Peyer's patch (tissue), 4 donors: ENCODE data around the gene C1RL. TPM values are rescaled to one million over a fixed set of nuclear protein-coding genes. Genes with fewer than 3 reads are reported as not detected.

Experiments used
- DNase-seq, 3 donors: peaks; one replicate each; pipeline ENCODE4 v3.0.0-alpha.2; 2017 to 2019
- H3K27ac ChIP-seq, 4 donors: fragments of 200-600 bp; sonication (generic); one replicate each; pipeline ENCODE4 v1.5.1; 2016 to 2019
- H3K27me3 ChIP-seq, 2 donors: fragments of 200-600 bp; sonication (generic); one replicate each; pipeline ENCODE4 v1.5.1; 2019
- H3K36me3 ChIP-seq, 3 donors: fragments of 200-600 bp; sonication (generic); one replicate each; pipeline ENCODE4 v1.5.1; 2016 to 2019
- H3K4me1 ChIP-seq, 4 donors: fragments of 200-600 bp; sonication (generic); one replicate each; pipeline ENCODE4 v1.5.1; 2016 to 2019
- H3K4me3 ChIP-seq, 4 donors: fragments of 200-600 bp; sonication (generic); 1 replicate in 3 of 4; 2 replicates in 1 of 4; pipeline ENCODE4 v1.5.1; 2016 to 2019; ENCODE audit warnings: mild to moderate bottlenecking in 1 of 4
- H3K9me3 ChIP-seq, 4 donors: fragments of 200-600 bp; sonication (generic); one replicate each; pipeline ENCODE4 v1.5.1; 2016 to 2019; ENCODE audit warnings: mild to moderate bottlenecking in 1 of 4
- POLR2A ChIP-seq, 2 donors: fragments of 450-650 bp; IDR thresholded peaks; one replicate each; pipeline ENCODE4 v1.5.1; 2017; ENCODE audit warnings: antibody characterized with exemption in 2 of 2, mild to moderate bottlenecking in 2 of 2, moderate library complexity in 2 of 2
- total RNA-seq, 4 donors: library from RNA; depleted of rRNA; stranded (reverse); fragments of >200 nt; gene quantifications; one replicate each; pipeline ENCODE4 v1.1.0, GENCODE V29; 2016
- TF ChIP-seq, protein P1 (sequence below), 6 experiments: fragments of 450-650 bp in 4 of 6; fragments of 200-600 bp in 2 of 6; sonication (generic) in 1 of 6; IDR thresholded peaks; one replicate each; pipeline ENCODE4 v1.5.1; 2017 to 2019; ENCODE audit warnings: antibody characterized with exemption in 6 of 6, mild to moderate bottlenecking in 3 of 6, moderate library complexity in 1 of 6

Gene C1RL
- total RNA-seq, 4 donors from 2014 or later, result 44.6 to 87.7 (median 51.5) TPM

DNA sequence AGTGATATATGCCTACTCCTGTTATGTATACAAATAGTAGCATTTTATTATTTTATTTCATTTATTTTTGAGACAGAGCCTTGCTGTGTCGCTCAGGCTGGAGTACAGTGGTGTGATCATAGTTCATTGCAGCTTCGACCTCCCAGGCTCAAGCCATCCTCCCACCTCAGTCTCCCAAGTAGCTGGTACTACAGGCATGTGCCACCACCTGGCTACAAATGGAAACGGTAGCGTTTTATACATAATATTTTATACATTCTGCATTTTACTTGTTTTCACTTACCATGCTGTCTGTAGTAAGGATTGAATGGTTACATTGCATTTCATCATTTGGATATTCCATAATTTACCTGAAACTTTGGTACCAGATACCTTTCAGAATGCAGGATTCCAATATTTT is 30.9 kb downstream of the C1RL start:
- Histone ChIP-seq H3K27ac (no peak overlapping the region), H3K27me3 (no peaks in the 10 kb centered on the region), H3K36me3 (peaks cover 0 to 6% (median 0%) of the 10 kb centered on the region in 3 donors), H3K4me1 (no peaks in the 10 kb centered on the region), H3K9me3 (no peaks in the 10 kb centered on the region), H3K4me3 (no peak overlapping the region)
- no peak for TF ChIP-seq POLR2A (IDR thresholded peaks at IDR 0.05)
- TF ChIP-seq, protein P1, sequence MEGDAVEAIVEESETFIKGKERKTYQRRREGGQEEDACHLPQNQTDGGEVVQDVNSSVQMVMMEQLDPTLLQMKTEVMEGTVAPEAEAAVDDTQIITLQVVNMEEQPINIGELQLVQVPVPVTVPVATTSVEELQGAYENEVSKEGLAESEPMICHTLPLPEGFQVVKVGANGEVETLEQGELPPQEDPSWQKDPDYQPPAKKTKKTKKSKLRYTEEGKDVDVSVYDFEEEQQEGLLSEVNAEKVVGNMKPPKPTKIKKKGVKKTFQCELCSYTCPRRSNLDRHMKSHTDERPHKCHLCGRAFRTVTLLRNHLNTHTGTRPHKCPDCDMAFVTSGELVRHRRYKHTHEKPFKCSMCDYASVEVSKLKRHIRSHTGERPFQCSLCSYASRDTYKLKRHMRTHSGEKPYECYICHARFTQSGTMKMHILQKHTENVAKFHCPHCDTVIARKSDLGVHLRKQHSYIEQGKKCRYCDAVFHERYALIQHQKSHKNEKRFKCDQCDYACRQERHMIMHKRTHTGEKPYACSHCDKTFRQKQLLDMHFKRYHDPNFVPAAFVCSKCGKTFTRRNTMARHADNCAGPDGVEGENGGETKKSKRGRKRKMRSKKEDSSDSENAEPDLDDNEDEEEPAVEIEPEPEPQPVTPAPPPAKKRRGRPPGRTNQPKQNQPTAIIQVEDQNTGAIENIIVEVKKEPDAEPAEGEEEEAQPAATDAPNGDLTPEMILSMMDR (IDR thresholded peaks at IDR 0.05), result peak in 1 of 6 experiments; percentile 15
- no peak for DNase-seq

DNA sequence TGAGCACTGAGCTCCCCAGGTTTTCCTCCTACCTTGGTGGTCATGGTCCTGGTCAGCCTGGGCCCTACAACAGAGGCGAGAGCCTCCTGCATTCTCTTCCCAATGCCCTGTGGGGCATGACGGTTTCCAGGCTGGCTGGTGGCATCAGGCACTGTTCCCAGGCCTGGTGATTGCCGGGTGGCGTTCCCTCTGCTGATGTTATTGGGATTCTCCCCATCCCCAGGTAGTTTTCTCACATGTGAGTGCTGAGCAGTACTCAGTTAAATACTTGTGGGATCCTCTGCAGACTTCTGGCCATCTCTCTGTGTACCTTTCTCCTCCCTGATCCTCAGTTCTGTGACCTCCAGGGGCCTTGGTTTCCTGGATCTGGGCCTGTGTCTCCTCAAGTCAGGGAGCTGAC is 32.5 kb downstream of the C1RL start:
- no peak overlapping the region for H3K4me3 ChIP-seq
- no peaks in the 10 kb centered on the region for H3K4me1 ChIP-seq
- H3K27me3 ChIP-seq, result no peaks in the 10 kb centered on the region
- H3K36me3 ChIP-seq, result no peaks in the 10 kb centered on the region
- H3K9me3 ChIP-seq, result no peaks in the 10 kb centered on the region
- TF ChIP-seq, protein P1 (IDR thresholded peaks at IDR 0.05), result no peak
- no peak for TF ChIP-seq POLR2A (IDR thresholded peaks at IDR 0.05)
- H3K27ac ChIP-seq, result no peak overlapping the region
- DNase-seq, result no peak

DNA sequence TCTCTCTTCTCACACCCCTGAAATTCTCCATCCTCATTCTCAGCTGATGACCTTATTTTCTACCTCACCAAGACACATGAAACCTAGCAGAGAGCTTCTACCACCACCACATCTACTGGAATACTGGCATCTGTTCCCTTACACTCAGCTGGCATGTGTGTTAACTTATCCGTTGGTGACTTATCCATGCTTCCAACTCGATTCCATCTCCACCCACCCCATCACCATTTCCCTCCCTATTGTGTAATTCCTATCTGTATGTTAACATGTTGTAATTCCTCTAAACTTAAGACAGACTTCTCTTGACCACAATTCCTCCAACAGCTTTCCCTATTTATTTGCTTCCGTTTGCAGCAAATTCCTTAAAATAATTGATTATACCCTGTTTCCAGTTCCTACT is 33.1 kb downstream of the C1RL start:
- peak overlapping the region in 1 of 4 donors; percentile 1 for H3K27ac ChIP-seq
- DNase-seq, result no peak
- no peaks in the 10 kb centered on the region for H3K4me1 ChIP-seq

DNA sequence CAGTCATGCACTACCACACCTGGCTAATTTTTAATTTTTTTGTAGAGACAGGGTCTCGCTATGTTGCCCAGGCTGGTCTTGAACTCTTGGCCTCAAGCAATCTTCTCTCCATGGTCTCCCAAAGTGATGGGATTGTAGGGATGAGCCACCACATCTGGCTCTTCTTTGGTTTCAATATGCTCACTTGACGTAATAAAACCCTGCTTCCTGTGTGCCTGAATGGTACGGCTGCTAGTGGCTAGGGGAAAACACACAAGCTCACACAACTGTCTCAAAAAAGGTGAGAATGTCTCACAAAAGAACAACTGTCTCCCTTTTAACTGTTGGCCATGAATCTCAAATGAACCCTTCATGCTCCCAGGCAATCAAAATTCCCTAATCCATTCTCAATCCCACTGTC is 33.5 kb downstream of the C1RL start:
- Histone ChIP-seq H3K27me3 (no peaks in the 10 kb centered on the region), H3K36me3 (no peaks in the 10 kb centered on the region), H3K4me1 (no peaks in the 10 kb centered on the region), H3K9me3 (no peaks in the 10 kb centered on the region), H3K4me3 (no peak overlapping the region), H3K27ac (peak overlapping the region in 1 of 4 donors; percentile 1)
- DNase-seq, result no peak
- TF ChIP-seq, protein P1 (IDR thresholded peaks at IDR 0.05), result no peak
- no peak for TF ChIP-seq POLR2A (IDR thresholded peaks at IDR 0.05)

More for the DNA sequence above, 33.1 kb downstream of the C1RL start:
- H3K27me3 ChIP-seq, result no peaks in the 10 kb centered on the region
- H3K4me3 ChIP-seq, result no peak overlapping the region
- no peaks in the 10 kb centered on the region for H3K36me3 ChIP-seq
- no peaks in the 10 kb centered on the region for H3K9me3 ChIP-seq
- TF ChIP-seq, protein P1 (IDR thresholded peaks at IDR 0.05), result no peak
- TF ChIP-seq POLR2A (IDR thresholded peaks at IDR 0.05), result no peak

DNA sequence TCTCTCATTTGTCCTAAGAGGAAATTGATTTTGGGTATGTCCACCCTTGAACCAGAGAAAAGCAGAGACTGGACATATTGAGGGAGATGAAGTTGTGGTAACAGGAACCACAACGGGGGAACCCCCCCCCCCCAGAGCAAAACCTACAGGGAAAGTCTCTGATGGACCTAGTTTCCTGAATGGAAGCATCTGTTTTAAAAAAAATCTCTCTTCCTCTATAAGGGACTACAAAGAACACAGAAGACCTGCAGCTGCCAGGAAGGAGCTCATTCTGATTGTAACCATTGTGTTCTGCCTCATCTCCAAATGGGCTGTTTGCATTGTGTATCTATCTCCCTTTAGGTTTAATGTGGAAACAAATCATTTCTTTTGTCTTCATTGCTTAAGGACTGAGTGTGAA is 35.1 kb downstream of the C1RL start:
- no peak for DNase-seq
- Histone ChIP-seq H3K9me3 (no peaks in the 10 kb centered on the region), H3K27ac (no peak overlapping the region), H3K4me3 (no peak overlapping the region), H3K27me3 (no peaks in the 10 kb centered on the region), H3K36me3 (no peaks in the 10 kb centered on the region), H3K4me1 (no peaks in the 10 kb centered on the region)
- TF ChIP-seq POLR2A (IDR thresholded peaks at IDR 0.05), result no peak
- TF ChIP-seq, protein P1 (IDR thresholded peaks at IDR 0.05), result no peak

- no peak for TF ChIP-seq POLR2A (IDR thresholded peaks at IDR 0.05)
- TF ChIP-seq, protein P1 (IDR thresholded peaks at IDR 0.05), result no peak
- H3K27ac ChIP-seq, result no peak overlapping the region
- no peak for DNase-seq
Measured at GRCh38 chr12:7072554-7072953, 36.5 kb downstream of the C1RL start.

More at GRCh38 chr12:7072554-7072953, 36.5 kb downstream of the C1RL start:
- Histone ChIP-seq H3K4me3 (no peak overlapping the region), H3K36me3 (no peaks in the 10 kb centered on the region), H3K27me3 (no peaks in the 10 kb centered on the region), H3K9me3 (no peaks in the 10 kb centered on the region), H3K4me1 (no peaks in the 10 kb centered on the region)
